ENCODE data around the gene B3GNT8.
"Not testable (repeated sequence)": the region's sequence is repeated elsewhere in the genome, so short reads cannot be mapped to it uniquely, and the experiment has no call there.

The B3GNT8 gene

GRCh38 chr19:41384351-41384750, 42.8 kb downstream of the B3GNT8 start:
- DNase-seq = no peak

GRCh38 chr19:41381536-41381935, 45.6 kb downstream of the B3GNT8 start:
- not testable (repeated sequence) for DNase-seq

GRCh38 chr19:41377977-41378709, 49.0 kb downstream of the B3GNT8 start:
- DNase-seq = no peak

GRCh38 chr19:41376998-41377365, 50.2 kb downstream of the B3GNT8 start:
- DNase-seq = no peak

- DNase-seq = no peak
These were observed 50.8 kb downstream of the B3GNT8 start, which contains the start of gene TMEM91 for GRCh38 chr19:41376241-41376997. Gene TMEM91 (plus strand): TSS chr19:41376533. CDS start chr19:41378310, 1,777 bp downstream.

All from activated effector memory CD4-positive, alpha-beta T cell treated with Interleukin-2 at 50 U/mL for 16 hours (primary cell).